A549 treated with AZD2906 at 1 μM for 4 hours (cell line): ENCODE measurements around the gene BCL2L2. TPM values are rescaled to one million over a fixed set of nuclear protein-coding genes. Genes with fewer than 3 reads are reported as not detected.

ENCODE experiments used
- total RNA-seq: library from RNA; stranded (reverse); fragments of 200-300 nt; extraction: Qiagen RNA extraction; gene quantifications from 5 replicates; pipeline ENCODE4 v1.2.3, GENCODE V29; 2022

BCL2L2 gene
- 16.2 to 18.1 TPM (median 17.3 TPM) in 5 replicates for total RNA-seq

GRCh38 chr14:23306412-23307145 is at the start of gene BCL2L2:
Gene BCL2L2 (plus strand): TSS chr14:23306833. CDS start chr14:23307768, 935 bp downstream.

GRCh38 chr14:23286020-23286901 is 20.4 kb upstream of the BCL2L2 start, which contains the start of gene HOMEZ:
Gene HOMEZ (minus strand): TSS chr14:23286132. CDS start chr14:23285952, 180 bp downstream.

GRCh38 chr14:23302290-23303225 is 4.1 kb upstream of the BCL2L2 start, which contains the start of gene PPP1R3E:
Gene PPP1R3E (minus strand): TSS chr14:23302859. CDS start chr14:23302576, 283 bp downstream.

GRCh38 chr14:23320584-23321571 is 14.2 kb downstream of the BCL2L2 start, which contains the start of gene PABPN1:
Gene PABPN1 (plus strand): TSS chr14:23321457. CDS start chr14:23321470, 13 bp downstream.

GRCh38 chr14:23352506-23353432 is 46.1 kb downstream of the BCL2L2 start, which contains the start of gene SLC22A17:
Gene SLC22A17 (minus strand): TSS chr14:23352887.

Other genes starting within 250 kb of the BCL2L2 start
- gene CDH24, start 249.3 kb upstream of the BCL2L2 start, total RNA-seq, result 2.5 to 4.6 TPM (median 4.4 TPM) in 5 replicates
- 79.6 to 94.2 TPM (median 84.7 TPM) in 5 replicates for gene ACIN1, start 211.7 kb upstream of the BCL2L2 start, total RNA-seq
- gene C14orf119, start 211.3 kb upstream of the BCL2L2 start, total RNA-seq, result 74.5 to 105 TPM (median 99.7 TPM) in 5 replicates
- gene CIROP, start 201.8 kb upstream of the BCL2L2 start, total RNA-seq, result not detected in 5 replicates
- 0.06 TPM in 1 of 5 replicates, not detected in the others for gene CEBPE, start 187.6 kb upstream of the BCL2L2 start, total RNA-seq
- 1.8 to 2.8 TPM (median 1.9 TPM) in 5 replicates for gene SLC7A8, start 123.2 kb upstream of the BCL2L2 start, total RNA-seq
- gene RNF212B, start 68.9 kb upstream of the BCL2L2 start, total RNA-seq, result not detected in 5 replicates
- 7.0 to 11.6 TPM (median 9.3 TPM) in 5 replicates for gene HOMEZ, start 20.7 kb upstream of the BCL2L2 start, total RNA-seq
- 2.6 to 3.7 TPM (median 2.8 TPM) in 5 replicates for gene PPP1R3E, start 4.0 kb upstream of the BCL2L2 start, total RNA-seq
- 132 to 144 TPM (median 142 TPM) in 5 replicates for gene PABPN1, start 14.6 kb downstream of the BCL2L2 start, total RNA-seq
- gene SLC22A17, start 46.1 kb downstream of the BCL2L2 start, total RNA-seq, result 5.5 to 7.4 TPM (median 6.7 TPM) in 5 replicates
- not detected in 5 replicates for gene EFS, start 58.3 kb downstream of the BCL2L2 start, total RNA-seq
- not detected in 5 replicates for gene IL25, start 66.0 kb downstream of the BCL2L2 start, total RNA-seq
- not detected in 5 replicates for gene CMTM5, start 70.2 kb downstream of the BCL2L2 start, total RNA-seq
- gene MYH6, start 101.4 kb downstream of the BCL2L2 start, total RNA-seq, result 0.08 to 0.17 TPM (median 0.10 TPM) in 5 replicates
- 0.01 to 0.02 TPM (median 0.02 TPM) in 4 of 5 replicates, not detected in the other for gene MYH7, start 128.8 kb downstream of the BCL2L2 start, total RNA-seq
- 57.8 to 65.9 TPM (median 60.1 TPM) in 5 replicates for gene NGDN, start 162.9 kb downstream of the BCL2L2 start, total RNA-seq
- 0.35 to 0.95 TPM (median 0.56 TPM) in 5 replicates for gene ZFHX2, start 244.9 kb downstream of the BCL2L2 start, total RNA-seq
- gene THTPA, start 249.4 kb downstream of the BCL2L2 start, total RNA-seq, result 12.3 to 15.0 TPM (median 12.8 TPM) in 5 replicates